Activated CD4-positive, alpha-beta memory T cell treated with anti-CD3 and anti-CD28 coated beads, Interleukin-2, amount 10 ng/mL, durations not matched to agents 7 days and 5 days (primary cell): Measurements from ENCODE around the gene ASPRV1. TPM values are rescaled to one million over a fixed set of nuclear protein-coding genes. Genes with fewer than 3 reads are reported as not detected.
A peak's percentile ranks its signal among the peaks of the same experiment; 100 is the strongest.
"Not testable (repeated sequence)": the region's sequence is repeated elsewhere in the genome, so short reads cannot be mapped to it uniquely, and the experiment has no call there.

ENCODE experiments used
- CTCF ChIA-PET: fragments of 350-600 bp; sonication (Branson Sonifier 250); formaldehyde crosslinking; loops from one replicate; lab custom pipeline; 2021; ENCODE audit warnings: antibody characterized with exemption, inconsistent platforms; lab: Charles Lee
- POLR2A ChIA-PET: fragments of 350-600 bp; sonication (Branson Sonifier 250); formaldehyde crosslinking; loops from one replicate; lab custom pipeline; 2021; ENCODE audit warnings: antibody characterized with exemption; lab: Charles Lee
- DNase-seq: peaks from one replicate; pipeline ENCODE4 v3.0.0-alpha.2; 2020
- H3K27ac Mint-ChIP-seq: one replicate; pipeline ENCODE4 v1.8.0; 2021; ENCODE audit warnings: mild to moderate bottlenecking, mixed read lengths
- H3K27me3 Mint-ChIP-seq: one replicate; pipeline ENCODE4 v1.8.0; 2021; ENCODE audit warnings: mixed read lengths
- H3K36me3 Mint-ChIP-seq: one replicate; pipeline ENCODE4 v1.8.0; 2021; ENCODE audit warnings: low read depth, mixed read lengths
- H3K4me1 Mint-ChIP-seq: one replicate; pipeline ENCODE4 v1.8.0; 2021; ENCODE audit warnings: mixed read lengths
- H3K4me3 Mint-ChIP-seq: one replicate; pipeline ENCODE4 v1.8.0; 2021; ENCODE audit warnings: mild to moderate bottlenecking, mixed read lengths
- H3K9me3 Mint-ChIP-seq: one replicate; pipeline ENCODE4 v1.8.0; 2021; ENCODE audit warnings: mixed read lengths
- total RNA-seq, 2 experiments: library from RNA; stranded (reverse); gene quantifications; one replicate each; pipeline ENCODE4 v1.2.3, GENCODE V29; 2021

ASPRV1 gene
- total RNA-seq: under 1 TPM; 0.98 TPM

DNA sequence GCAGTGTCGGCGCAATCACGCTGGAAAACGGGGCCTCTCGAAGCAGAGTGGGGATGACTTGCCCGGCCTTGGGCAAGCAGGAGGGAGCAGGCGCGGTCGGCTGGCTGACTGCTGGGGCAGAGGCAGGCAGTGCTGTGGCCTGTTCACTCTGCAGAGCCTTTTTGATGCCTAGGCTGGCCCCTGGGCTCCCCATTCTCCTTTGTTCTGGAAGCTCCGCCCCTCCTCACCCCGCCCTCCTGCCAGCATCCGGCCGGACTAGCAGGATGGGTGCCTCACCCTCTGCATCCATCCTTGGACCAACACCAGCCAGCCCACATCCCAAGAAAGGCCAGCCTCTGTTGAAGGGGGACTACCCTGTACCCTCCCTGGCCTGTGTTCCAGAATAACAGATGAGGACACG, at the start of gene ASPRV1:
Gene ASPRV1 (minus strand): TSS at position 136 of the 400 bp plus-strand sequence. CDS start 195 bp downstream, outside the sequence.
- Mint-ChIP-seq H3K4me1 (peaks cover 12% of the 10 kb centered on the region), H3K4me3 (no peak within 1 kb of the TSS), H3K36me3 (no peaks in the 10 kb centered on the region), H3K27me3 (peaks cover 24% of the 10 kb centered on the region), H3K9me3 (no peaks in the 10 kb centered on the region), H3K27ac (no peak within 1 kb of the TSS)
- ChIA-PET POLR2A (no interaction called here), CTCF (no interaction called here)
- DNase-seq: no peak

DNA sequence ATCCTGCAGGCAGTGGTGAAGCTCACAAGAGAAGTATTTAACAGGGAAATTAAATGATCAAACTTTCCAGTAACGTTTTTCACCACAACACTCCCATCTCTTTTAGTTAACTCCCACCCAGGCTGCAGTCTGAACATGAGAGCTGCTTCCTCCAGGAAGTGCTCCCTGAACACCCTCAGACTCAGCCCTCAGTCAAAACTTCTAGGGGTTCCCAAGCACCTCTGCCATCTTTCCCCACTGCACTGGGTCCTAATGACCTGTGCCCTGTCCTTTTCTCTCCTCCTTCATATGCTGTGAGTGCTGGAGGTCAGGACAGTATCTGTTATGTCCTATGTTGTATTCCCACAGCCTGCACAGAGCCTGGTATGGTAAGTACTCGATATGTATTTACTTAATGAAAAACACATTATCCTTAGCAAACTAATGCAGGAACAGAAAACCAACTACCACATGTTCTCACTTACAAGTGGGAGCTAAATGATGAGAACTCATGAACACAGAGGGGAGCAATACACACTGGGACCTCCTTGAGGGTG, 49.2 kb upstream of the ASPRV1 start:
- Mint-ChIP-seq H3K4me3 (no peak overlapping the region), H3K27ac (no peak overlapping the region), H3K36me3 (peaks cover 28% of the 10 kb centered on the region), H3K27me3 (no peaks in the 10 kb centered on the region), H3K9me3 (peaks cover 2% of the 10 kb centered on the region), H3K4me1 (peaks cover 11% of the 10 kb centered on the region)
- ChIA-PET CTCF (no interaction called here), POLR2A (no interaction called here)
- DNase-seq: no peak

DNA sequence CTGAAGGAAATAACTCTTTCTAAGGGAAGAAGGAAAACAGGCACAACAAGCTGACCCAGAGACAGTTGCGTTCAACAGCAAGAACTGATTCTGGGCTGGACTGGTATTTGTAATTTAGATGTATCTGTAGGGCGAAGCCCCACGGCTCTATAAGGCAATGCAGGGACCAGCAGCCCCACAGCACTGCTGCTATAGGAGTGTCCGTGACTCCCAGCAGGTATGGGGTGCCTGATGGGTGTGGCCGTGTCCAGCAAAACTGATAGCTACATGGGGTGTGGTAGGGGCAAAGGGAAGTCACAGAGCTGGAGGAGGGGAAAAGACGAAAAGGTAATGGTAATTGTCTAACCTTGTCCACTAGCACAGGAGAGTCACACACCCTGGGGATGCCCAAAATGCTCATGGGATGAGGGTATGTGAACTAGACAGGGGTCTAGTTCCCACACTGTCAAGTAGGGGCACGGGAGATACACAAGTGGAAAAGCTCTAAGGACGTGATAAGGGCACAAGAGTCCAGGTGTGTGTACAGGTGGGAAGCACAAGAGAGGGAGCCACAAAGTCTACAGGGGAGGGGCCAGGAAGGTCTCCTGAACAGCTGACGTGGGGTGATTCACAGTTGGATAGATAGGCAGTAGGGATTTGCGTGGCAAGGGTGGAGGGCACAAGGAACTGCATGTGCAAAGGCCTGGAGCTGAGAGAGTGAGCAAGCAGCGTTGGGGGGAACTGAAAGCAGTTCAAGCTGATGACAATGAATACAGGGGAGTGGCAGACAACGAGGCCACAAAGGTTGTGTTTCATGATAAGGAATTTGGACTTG, 48.5 kb upstream of the ASPRV1 start:
- H3K27me3 Mint-ChIP-seq: no peaks in the 10 kb centered on the region
- DNase-seq: no peak
- H3K4me3 Mint-ChIP-seq: no peak overlapping the region
- H3K4me1 Mint-ChIP-seq: peaks cover 6% of the 10 kb centered on the region
- no peaks in the 10 kb centered on the region for H3K9me3 Mint-ChIP-seq
- CTCF ChIA-PET: no interaction called here
- POLR2A ChIA-PET: no interaction called here
- peaks cover 22% of the 10 kb centered on the region for H3K36me3 Mint-ChIP-seq
- H3K27ac Mint-ChIP-seq: peak overlapping the region; percentile 2

DNA sequence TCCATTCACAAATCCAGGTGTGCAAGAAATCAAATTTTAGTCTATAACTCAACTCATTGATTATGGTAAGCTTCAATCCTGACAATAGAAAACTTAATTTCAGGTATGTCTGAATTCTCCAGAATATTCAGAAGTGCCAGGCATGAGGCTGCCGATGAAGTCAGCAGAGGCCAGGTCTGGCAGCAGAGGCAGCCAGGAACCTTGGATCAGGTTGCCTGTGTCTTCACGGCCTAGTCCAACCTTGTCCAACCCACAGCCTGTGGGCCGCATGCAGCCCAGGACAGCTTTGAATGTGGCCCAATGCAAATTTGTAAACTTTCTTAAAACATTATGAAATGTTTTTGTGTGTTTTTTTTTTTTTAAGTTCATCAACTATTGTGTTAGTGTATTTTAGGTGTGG, 46.9 kb upstream of the ASPRV1 start:
- no peak for DNase-seq
- Mint-ChIP-seq H3K27ac (no peak overlapping the region), H3K27me3 (no peaks in the 10 kb centered on the region), H3K9me3 (no peaks in the 10 kb centered on the region), H3K4me3 (no peak overlapping the region), H3K4me1 (peaks cover 4% of the 10 kb centered on the region), H3K36me3 (peaks cover 12% of the 10 kb centered on the region)
- ChIA-PET POLR2A (interaction anchor here (1.2 kb wide), 1 partner anchor 8 kb away, joined by 3 read pairs; no protein-coding TSS in a partner anchor), CTCF (no interaction called here)

DNA sequence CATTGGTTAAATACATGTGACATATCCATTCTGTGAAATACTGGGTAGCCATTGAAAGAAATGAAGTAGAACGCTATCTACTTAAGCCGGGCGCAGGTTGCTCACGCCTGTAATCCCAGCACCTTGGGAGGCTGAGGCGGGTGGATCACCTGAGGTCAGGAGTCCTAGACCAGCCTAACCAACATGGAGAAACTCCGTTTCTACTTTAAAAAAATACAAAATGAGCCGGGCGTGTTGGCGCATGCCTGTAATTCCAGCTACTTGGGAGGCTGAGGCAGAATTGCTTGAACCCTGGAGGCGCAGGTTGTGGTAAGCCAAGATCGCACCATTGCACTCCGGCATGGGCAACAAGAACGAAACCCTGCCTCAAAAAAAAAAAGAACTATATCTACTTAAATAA, 45.7 kb upstream of the ASPRV1 start:
- POLR2A ChIA-PET: interaction anchor here (0.7 to 1.6 kb wide), 4 partner anchors 9 to 62 kb away, joined by 3 to 4 read pairs (median 3); no protein-coding TSS in a partner anchor

DNA sequence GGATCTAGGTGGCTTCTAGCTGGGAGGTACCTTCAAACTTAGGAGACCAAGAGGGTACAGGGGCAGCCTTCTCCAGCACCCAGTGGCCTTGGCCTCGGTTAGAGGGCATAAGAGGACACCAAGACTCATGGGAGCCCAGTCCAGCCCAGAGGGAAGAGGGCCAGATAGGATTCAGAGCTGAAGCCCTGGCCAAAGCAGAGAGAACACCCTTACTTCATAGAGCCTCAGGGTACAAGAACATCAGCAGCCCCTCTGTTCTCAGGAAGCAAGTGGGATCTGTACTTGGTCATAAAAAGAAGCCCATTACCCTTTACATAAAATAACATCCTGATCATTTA, 45.0 kb upstream of the ASPRV1 start:
- ChIA-PET CTCF (interaction anchor here (1.3 kb wide), 1 partner anchor 54 kb away, joined by 3 read pairs; no protein-coding TSS in a partner anchor), POLR2A (interaction anchor here (1.6 kb wide), 1 partner anchor 8 kb away, joined by 4 read pairs; no protein-coding TSS in a partner anchor)
- peaks cover 15% of the 10 kb centered on the region for H3K4me1 Mint-ChIP-seq
- no peaks in the 10 kb centered on the region for H3K9me3 Mint-ChIP-seq
- H3K36me3 Mint-ChIP-seq: peaks cover 3% of the 10 kb centered on the region
- DNase-seq: no peak
- H3K27ac Mint-ChIP-seq: no peak overlapping the region
- no peaks in the 10 kb centered on the region for H3K27me3 Mint-ChIP-seq
- H3K4me3 Mint-ChIP-seq: no peak overlapping the region

More for the DNA sequence above, 45.7 kb upstream of the ASPRV1 start:
- no peaks in the 10 kb centered on the region for H3K9me3 Mint-ChIP-seq
- H3K27me3 Mint-ChIP-seq: no peaks in the 10 kb centered on the region
- peaks cover 6% of the 10 kb centered on the region for H3K36me3 Mint-ChIP-seq
- H3K4me1 Mint-ChIP-seq: peaks cover 13% of the 10 kb centered on the region
- H3K4me3 Mint-ChIP-seq: no peak overlapping the region
- DNase-seq: no peak
- H3K27ac Mint-ChIP-seq: no peak overlapping the region
- CTCF ChIA-PET: interaction anchor here (1.1 kb wide), 1 partner anchor 36 kb away, joined by 3 read pairs; no protein-coding TSS in a partner anchor

DNA sequence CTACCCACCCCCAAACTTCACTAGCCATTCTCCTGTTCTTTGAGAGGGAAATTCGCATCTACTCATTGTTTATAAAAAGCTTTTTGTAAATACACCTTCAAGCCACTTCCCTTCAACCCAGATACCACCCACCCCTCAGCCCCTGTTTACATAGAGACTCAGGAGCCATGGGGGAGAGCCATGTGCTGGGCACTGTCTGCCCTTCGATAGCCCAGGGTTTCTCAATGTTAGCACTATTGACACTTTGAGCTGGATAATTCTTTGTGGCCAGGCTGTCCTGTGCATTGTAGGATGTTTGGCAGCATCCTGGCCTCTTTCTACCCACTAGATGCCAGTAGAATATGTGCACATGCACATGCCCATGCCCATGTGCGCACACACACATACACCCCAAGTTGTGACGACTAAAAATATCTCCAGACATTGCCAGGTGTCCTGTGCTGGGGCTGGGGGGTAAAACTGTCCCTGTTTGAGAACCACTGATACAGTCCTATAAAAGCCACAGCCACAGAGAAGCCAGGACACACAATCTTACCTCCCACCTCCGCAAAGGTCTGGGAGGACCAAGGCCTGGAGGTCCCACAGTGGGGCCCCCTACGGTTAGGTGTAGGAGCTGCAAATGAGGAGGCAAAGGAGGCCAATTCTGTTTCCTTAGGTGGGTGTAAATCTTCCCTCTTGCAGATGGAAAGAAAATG, 44.5 kb upstream of the ASPRV1 start:
- Mint-ChIP-seq H3K4me1 (peaks cover 15% of the 10 kb centered on the region), H3K9me3 (no peaks in the 10 kb centered on the region), H3K27me3 (no peaks in the 10 kb centered on the region), H3K36me3 (no peaks in the 10 kb centered on the region), H3K4me3 (no peak overlapping the region), H3K27ac (no peak overlapping the region)
- CTCF ChIA-PET: interaction anchor here (1.3 kb wide), 1 partner anchor 54 kb away, joined by 3 read pairs; no protein-coding TSS in a partner anchor
- DNase-seq: no peak
- POLR2A ChIA-PET: interaction anchor here (1.5 kb wide), 1 partner anchor 60 kb away, joined by 4 read pairs; no protein-coding TSS in a partner anchor

DNA sequence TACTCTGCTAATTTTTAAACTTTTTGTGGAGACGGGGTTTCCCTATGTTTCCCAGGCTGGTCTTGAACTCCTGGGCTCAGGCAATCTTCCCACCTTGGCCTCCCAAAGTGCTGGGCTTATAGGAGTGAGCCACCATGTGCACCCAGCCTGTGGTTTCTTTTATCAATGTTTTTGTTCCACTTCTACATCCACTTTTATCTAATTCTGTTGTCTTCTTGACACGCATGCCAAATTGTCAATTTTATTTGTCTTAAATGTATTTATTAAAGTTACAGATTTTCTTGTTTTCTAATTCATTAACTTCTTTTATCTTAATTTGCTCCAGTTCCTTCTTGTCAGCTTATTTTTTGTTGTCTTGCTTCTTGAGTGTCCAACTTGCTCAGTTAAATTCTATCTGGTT, 43.8 kb upstream of the ASPRV1 start:
- Mint-ChIP-seq H3K9me3 (no peaks in the 10 kb centered on the region), H3K4me3 (no peak overlapping the region), H3K4me1 (peaks cover 11% of the 10 kb centered on the region), H3K36me3 (no peaks in the 10 kb centered on the region), H3K27ac (no peak overlapping the region), H3K27me3 (no peaks in the 10 kb centered on the region)
- POLR2A ChIA-PET: interaction anchor here (0.9 to 1.5 kb wide), 2 partner anchors 59 to 112 kb away, joined by 3 to 4 read pairs; partner anchors contain the start of gene SNRNP27
- CTCF ChIA-PET: interaction anchor here (1.3 kb wide), 1 partner anchor 53 kb away, joined by 3 read pairs; no protein-coding TSS in a partner anchor
- no peak for DNase-seq

DNA sequence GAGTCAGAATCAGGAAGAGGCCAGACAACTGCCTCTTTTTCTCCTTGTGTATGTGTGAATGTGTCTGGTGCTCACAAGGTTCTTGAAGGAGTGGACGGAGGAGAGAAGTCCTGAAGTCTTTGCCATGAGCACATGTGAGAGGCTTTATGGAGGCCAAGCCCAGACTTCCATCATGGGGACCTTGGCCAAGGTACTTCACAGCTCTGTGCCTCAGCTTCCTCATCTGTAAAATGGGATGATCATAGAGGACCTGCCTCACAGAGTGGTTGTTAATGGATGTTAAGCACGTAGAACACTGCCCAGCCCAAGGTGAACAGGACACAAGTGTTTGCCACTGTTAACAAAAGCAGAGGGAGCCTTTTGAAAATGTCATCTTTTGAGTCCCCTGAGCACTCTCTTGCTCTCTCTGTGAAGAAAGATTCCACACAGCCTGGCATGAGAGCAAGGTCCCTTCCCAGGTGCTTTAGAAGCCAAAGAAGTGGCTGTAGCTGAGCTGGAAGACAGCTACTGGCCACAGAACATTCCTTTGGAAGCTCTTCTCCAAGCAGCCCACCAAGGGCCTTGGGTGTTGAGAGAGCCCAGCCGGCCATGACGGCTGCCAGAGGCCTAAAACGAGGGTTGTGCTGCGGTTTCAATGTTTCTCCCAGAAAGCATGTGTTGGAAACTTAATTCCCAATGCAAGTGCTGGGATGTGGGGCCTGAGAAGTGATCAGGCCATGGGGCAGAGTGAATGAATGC, 41.8 kb upstream of the ASPRV1 start:
- Mint-ChIP-seq H3K36me3 (no peaks in the 10 kb centered on the region), H3K4me1 (peaks cover 19% of the 10 kb centered on the region), H3K4me3 (no peak overlapping the region), H3K9me3 (no peaks in the 10 kb centered on the region), H3K27ac (peak overlapping the region; percentile 26), H3K27me3 (no peaks in the 10 kb centered on the region)
- ChIA-PET CTCF (interaction anchor here (0.9 kb wide), 1 partner anchor 255 kb away, joined by 3 read pairs; the partner anchor contains the start of gene PCYOX1), POLR2A (interaction anchor here (1.5 kb wide), 1 partner anchor 66 kb away, joined by 4 read pairs; no protein-coding TSS in a partner anchor)
- DNase-seq: no peak

DNA sequence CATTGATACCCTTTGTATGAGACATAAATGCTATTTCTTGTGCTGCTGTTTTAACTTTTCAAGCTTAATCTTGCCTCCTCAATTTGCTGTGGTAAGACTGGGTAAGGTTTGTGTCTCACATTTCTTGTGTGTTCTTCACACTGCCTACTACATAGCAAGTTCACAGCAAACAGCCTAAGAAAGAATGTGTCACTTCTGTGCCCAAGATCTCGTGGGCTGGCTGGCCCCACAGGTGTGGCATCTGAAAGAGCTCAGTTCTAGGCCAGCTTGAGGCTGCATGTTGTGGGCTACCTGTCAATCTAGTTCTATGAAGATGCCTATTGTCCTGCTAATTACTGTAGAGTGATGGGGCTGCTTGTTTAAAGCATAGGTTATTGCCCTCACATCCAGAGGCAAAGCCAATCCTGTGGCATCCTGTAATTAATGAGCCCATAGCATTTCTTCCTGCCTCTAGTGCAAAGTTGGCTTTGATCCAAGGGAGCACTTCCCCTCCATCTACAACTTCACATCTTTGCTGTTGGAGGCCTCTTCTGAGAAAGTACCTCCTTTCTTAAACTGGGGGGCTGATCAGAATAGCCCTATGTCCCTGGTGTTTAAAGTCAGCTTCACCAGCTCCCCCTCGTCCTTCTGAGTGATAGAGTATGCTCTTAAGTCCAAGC, 40.9 kb upstream of the ASPRV1 start:
- peak overlapping the region; percentile 15 for H3K27ac Mint-ChIP-seq
- no peak overlapping the region for H3K4me3 Mint-ChIP-seq
- ChIA-PET CTCF (interaction anchor here (0.9 kb wide), 1 partner anchor 255 kb away, joined by 3 read pairs; the partner anchor contains the start of gene PCYOX1), POLR2A (interaction anchor here (0.5 to 1.5 kb wide), 2 partner anchors 28 to 67 kb away, joined by 3 to 4 read pairs; no protein-coding TSS in a partner anchor)
- no peaks in the 10 kb centered on the region for H3K9me3 Mint-ChIP-seq
- peaks cover 28% of the 10 kb centered on the region for H3K4me1 Mint-ChIP-seq
- no peaks in the 10 kb centered on the region for H3K27me3 Mint-ChIP-seq
- H3K36me3 Mint-ChIP-seq: no peaks in the 10 kb centered on the region
- no peak for DNase-seq

DNA sequence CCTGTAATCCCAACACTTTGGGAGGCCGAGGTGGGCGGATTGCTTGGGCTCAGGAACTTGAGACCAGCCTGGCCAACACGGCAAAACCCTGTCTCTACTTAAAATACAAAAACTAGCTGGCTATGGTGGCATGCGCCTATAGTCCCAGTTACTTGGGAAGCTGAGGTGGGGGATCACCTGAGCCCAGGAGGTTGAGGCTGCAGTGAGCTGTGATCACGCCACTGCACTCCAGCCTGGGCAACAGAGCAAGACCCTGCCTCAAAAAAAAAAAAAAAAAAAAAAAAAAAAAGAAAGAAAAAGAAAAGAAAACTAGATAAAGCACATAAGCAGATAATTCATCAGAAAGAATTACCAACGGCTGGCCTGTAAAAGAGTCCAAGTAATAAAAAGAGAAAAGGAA, 39.1 kb upstream of the ASPRV1 start:
- H3K36me3 Mint-ChIP-seq, H3K9me3 Mint-ChIP-seq, H3K27ac Mint-ChIP-seq, H3K27me3 Mint-ChIP-seq, H3K4me3 Mint-ChIP-seq, DNase-seq, CTCF ChIA-PET, POLR2A ChIA-PET: not testable (repeated sequence)
- peaks cover 38% of the 10 kb centered on the region for H3K4me1 Mint-ChIP-seq
